HepG2 (cell line): ENCODE data around the gene NOL12. TPM values are rescaled to one million over a fixed set of nuclear protein-coding genes. Genes with fewer than 3 reads are reported as not detected.

Source experiments
- ATAC-seq: fragments of 200-7000 bp; cut with Tn5 transposase; 3 replicates; pipeline ENCODE4 v1.9.1; 2020; ENCODE audit warnings: mild to moderate bottlenecking, moderate library complexity
- BruUV-seq: library from RNA; stranded (reverse); fragments of 400-500 nt; replicated peaks from 2 replicates; lab custom pipeline; 2021; lab: Mats Ljungman, UMichigan
- CTCF ChIA-PET: fragments of 300-600 bp; formaldehyde crosslinking; extraction: SDS; loops from one replicate; lab custom pipeline; 2021; ENCODE audit warnings: low total read pairs, inconsistent platforms, low intra/inter-chr PET ratio; lab: Yijun Ruan, JAX
- POLR2A ChIA-PET: fragments of 350-600 bp; sonication (Branson Sonifier 250); formaldehyde crosslinking; loops from one replicate; lab custom pipeline; 2020; ENCODE audit warnings: antibody characterized with exemption, inconsistent platforms; lab: Yijun Ruan, JAX
- DNase-seq: peaks from one replicate; pipeline ENCODE4 v3.0.0-alpha.2; 2015; ENCODE audit warnings: low spot score
- FAIRE-seq: peaks from 3 replicates; lab custom pipeline; 2011; peaks lifted over from hg19 to GRCh38; lab: Jason Lieb, UNC
- H2AFZ ChIP-seq: one replicate; pipeline ENCODE4 v1.6.1; 2011; ENCODE audit warnings: low read length, inconsistent platforms
- H3K27ac ChIP-seq: fragments of 300-600 bp; 3 replicates; pipeline ENCODE4 v1.8.0; 2011; ENCODE audit warnings: mixed run types, mild to moderate bottlenecking, mixed read lengths, low read length, inconsistent platforms; ENCODE audit not compliant: insufficient read depth; ENCODE audit errors: extremely low read length
- H3K27me3 ChIP-seq, 2 experiments: fragments of 200-600 bp in 1 of 2; 2 replicates in 1 of 2; 3 replicates in 1 of 2; pipeline versions ENCODE4 v1.6.0 to v1.8.0; 2011; ENCODE audit warnings: low read length in 2 of 2, mild to moderate bottlenecking in 2 of 2, moderate library complexity in 2 of 2, inconsistent platforms in 1 of 2; ENCODE audit not compliant: insufficient read depth in 2 of 2, control insufficient read depth in 1 of 2
- H3K36me3 ChIP-seq, 2 experiments: fragments of 200-600 bp in 1 of 2; replicated peaks in 1 of 2; 2 replicates in 1 of 2; 3 replicates in 1 of 2; pipeline versions ENCODE4 v1.5.1 to v1.8.0; 2011; ENCODE audit warnings: low read length in 2 of 2, inconsistent platforms in 1 of 2; ENCODE audit not compliant: insufficient read depth in 2 of 2, control insufficient read depth in 1 of 2
- H3K4me1 ChIP-seq: 2 replicates; pipeline ENCODE4 v1.5.1; 2012; ENCODE audit warnings: low read length, inconsistent platforms; ENCODE audit not compliant: insufficient read depth
- H3K4me2 ChIP-seq: 2 replicates; pipeline ENCODE4 v1.6.0; 2011; ENCODE audit warnings: low read depth, low read length, inconsistent platforms
- H3K4me3 ChIP-seq, 3 experiments: fragments of 200-600 bp in 1 of 3; sonication (generic), shearing (Covaris generic) in 1 of 3; replicated peaks in 1 of 3; 2 replicates each; pipeline ENCODE4 v1.5.1; 2011 to 2016; ENCODE audit warnings: low read length in 3 of 3, inconsistent platforms in 2 of 3, low read depth in 2 of 3, mild to moderate bottlenecking in 2 of 3, control low read depth in 1 of 3, mixed read lengths in 1 of 3; ENCODE audit not compliant: insufficient read depth in 1 of 3
- H3K79me2 ChIP-seq: one replicate; pipeline ENCODE4 v1.6.1; 2011; ENCODE audit warnings: low read length, inconsistent platforms; ENCODE audit not compliant: insufficient read depth
- H3K9ac ChIP-seq: 2 replicates; pipeline ENCODE4 v1.6.0; 2011; ENCODE audit warnings: mild to moderate bottlenecking, low read depth, low read length, inconsistent platforms; ENCODE audit not compliant: insufficient read depth
- H3K9me3 ChIP-seq: 2 replicates; pipeline ENCODE4 v1.5.1; 2012; ENCODE audit warnings: mild to moderate bottlenecking, low read length
- H4K20me1 ChIP-seq: 2 replicates; pipeline ENCODE4 v1.6.0; 2011; ENCODE audit warnings: inconsistent platforms, mild to moderate bottlenecking, low read length, moderate library complexity; ENCODE audit not compliant: insufficient read depth
- CHD4 ChIP-seq: fragments of 200-600 bp; sonication (generic); IDR thresholded peaks from 2 replicates; pipeline ENCODE4 v1.7.0; 2017; ENCODE audit warnings: mild to moderate bottlenecking, low read length, borderline replicate concordance
- FOXJ3 ChIP-seq: sonication (generic); formaldehyde crosslinking; IDR thresholded peaks from 2 replicates; pipeline ENCODE4 v1.4.0; 2020; ENCODE audit warnings: missing genetic modification reagents, mild to moderate bottlenecking, borderline replicate concordance
- MTF2 ChIP-seq: sonication (generic); formaldehyde crosslinking; IDR thresholded peaks from 2 replicates; pipeline ENCODE4 v1.5.0; 2020; ENCODE audit warnings: missing genetic modification reagents, borderline replicate concordance
- SALL2 ChIP-seq: sonication (generic); formaldehyde crosslinking; IDR thresholded peaks from 2 replicates; pipeline ENCODE4 v1.8.1; 2023; ENCODE audit warnings: mild to moderate bottlenecking, missing genetic modification reagents, inconsistent platforms
- ZFP1 ChIP-seq: IDR thresholded peaks from 2 replicates; pipeline ENCODE4 v1.6.1; 2016
- WGBS: methylation state at CpG from one replicate; pipeline ENCODE4 v1.1.6; 2017; ENCODE audit warnings: low lambda C conversion rate; 5-methylcytosine and 5-hydroxymethylcytosine counted together
- in situ Hi-C: cut with HindIII; loops from 2 replicates; pipeline ENCODE4 v1.10.0; 2017; ENCODE audit warnings: low pct_unique_long_range_greater_than_20kb; ENCODE audit not compliant: extremely low pct_ligation_motif_present
- intact Hi-C: fragments of 100-400 bp; cut with micrococcal nuclease; formaldehyde crosslinking; loops from one replicate; pipeline ENCODE4 v1.10.0; 2022; ENCODE audit not compliant: unreplicated experiment
- polyA plus RNA-seq, 8 experiments: library from polyadenylated mRNA; depleted of rRNA in 3 of 8; stranded (reverse) in 7 of 8; unstranded in 1 of 8; fragments of >200 nt; fragmentation: Illumina TruSeq in 4 of 8; extraction: Trizol in 4 of 8; gene quantifications; 2 replicates each; pipeline versions ENCODE4 v1.2.1 to v1.2.3, GENCODE V29; 2011 to 2016; ENCODE audit warnings: low read depth in 4 of 8, missing spikeins in 1 of 8, mixed read lengths in 1 of 8; ENCODE audit not compliant: insufficient read depth in 1 of 8
- total RNA-seq, 5 experiments: library from RNA; depleted of rRNA; stranded (reverse); fragments of >200 nt; fragmentation: Illumina TruSeq; extraction: Trizol; gene quantifications; 2 replicates each; pipeline ENCODE4 v1.2.3, GENCODE V29; 2016; ENCODE audit warnings: low read depth in 1 of 5
- TF ChIP-seq, protein P1 (sequence below), 2 experiments: sonication (generic) in 1 of 2; formaldehyde crosslinking in 1 of 2; IDR thresholded peaks; 2 replicates each; pipeline versions ENCODE4 v1.4.0 to v1.6.1; 2018 to 2020; ENCODE audit warnings: missing genetic modification reagents in 2 of 2, borderline replicate concordance in 1 of 2, low read depth in 1 of 2, mild to moderate bottlenecking in 1 of 2, missing biosample characterization in 1 of 2
- TF ChIP-seq, protein P2 (sequence below): sonication (generic); formaldehyde crosslinking; IDR thresholded peaks from 2 replicates; pipeline ENCODE4 v1.8.1; 2023; ENCODE audit warnings: mild to moderate bottlenecking, missing genetic modification reagents
- TF ChIP-seq, protein P3 (sequence below): sonication (generic); formaldehyde crosslinking; conservative IDR thresholded peaks from 2 replicates; pipeline ENCODE4 v1.8.1; 2023; ENCODE audit warnings: missing genetic modification reagents

The NOL12 gene
- total and polyA plus RNA-seq, 2 of the 13 experiments (the other 11 are each of a cell fraction or from before 2014, with no cell fraction given), result 14.3 to 31.4 TPM

DNA sequence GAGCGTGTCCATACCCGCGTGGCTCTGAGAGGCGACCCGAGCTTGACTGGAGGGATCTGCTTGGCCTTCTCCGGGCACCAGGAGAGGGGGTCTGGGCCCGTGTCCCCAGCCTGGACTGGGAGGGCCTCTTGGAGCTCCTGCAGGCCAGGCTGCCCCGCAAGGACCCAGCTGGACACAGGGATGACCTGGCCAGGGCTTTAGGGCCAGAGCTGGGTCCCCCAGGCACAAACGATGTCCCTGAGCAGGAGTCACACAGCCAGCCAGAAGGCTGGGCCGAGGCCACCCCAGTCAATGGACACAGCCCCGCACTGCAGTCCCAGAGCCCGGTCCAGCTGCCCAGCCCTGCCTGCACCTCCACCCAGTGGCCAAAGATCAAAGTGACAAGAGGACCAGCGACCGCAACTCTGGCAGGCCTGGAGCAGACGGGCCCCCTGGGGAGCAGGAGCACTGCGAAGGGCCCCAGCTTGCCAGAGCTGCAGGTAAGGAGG, 48.9 kb downstream of the NOL12 start:
- intact Hi-C loops (loop anchor here (1.0 to 5.0 kb wide), 2 partner anchors 46 to 53 kb away; no protein-coding TSS in a partner anchor), in situ Hi-C loops (no loop called here)
- peak overlapping the region; percentile 63 for H3K9ac ChIP-seq
- peak overlapping the region; percentile 43 to 61 (median 49); a peak in 4 of 6 replicates for H3K4me3 ChIP-seq
- DNase-seq, result peak; percentile 72
- H3K4me2 ChIP-seq, result peak overlapping the region; percentile 86
- ChIA-PET POLR2A (interaction anchor here (0.8 to 2.9 kb wide), 16 partner anchors 9 to 127 kb away, joined by 3 to 24 read pairs (median 4); partner anchors contain the start of genes ANKRD54, GGA1, NOL12 and PDXP), CTCF (interaction anchor here (0.7 kb wide), 1 partner anchor 111 kb away, joined by 3 read pairs; no protein-coding TSS in a partner anchor)
- H3K36me3 ChIP-seq, result no peaks in the 10 kb centered on the region
- no peaks in the 10 kb centered on the region for H3K27me3 ChIP-seq
- peak; percentile 64 for FAIRE-seq
- peaks cover 79% of the 10 kb centered on the region for H3K4me1 ChIP-seq
- peak overlapping the region; percentile 31 for H3K27ac ChIP-seq
- no peaks in the 10 kb centered on the region for H4K20me1 ChIP-seq
- 15% methylated on average over 5 of the region's 16 CpGs for WGBS
- BruUV-seq, result no TSS peak
- no peaks in the 10 kb centered on the region for H3K79me2 ChIP-seq
- H3K9me3 ChIP-seq, result no peaks in the 10 kb centered on the region
- no peak overlapping the region for H2AFZ ChIP-seq
- peak; percentile 86 for ATAC-seq
- TF ChIP-seq MTF2 (CRISPR knock-in tag) (no peak; the same call in 1 of the 2 replicates), FOXJ3 (CRISPR knock-in tag) (peak; percentile 28; the same call in 1 of the 2 replicates), ZFP1 (0 out of 2 replicates have a peak, but pooled peaks have one; percentile 55), SALL2 (CRISPR knock-in tag) (no peak), CHD4 (no peak)
- TF ChIP-seq, protein P1, sequence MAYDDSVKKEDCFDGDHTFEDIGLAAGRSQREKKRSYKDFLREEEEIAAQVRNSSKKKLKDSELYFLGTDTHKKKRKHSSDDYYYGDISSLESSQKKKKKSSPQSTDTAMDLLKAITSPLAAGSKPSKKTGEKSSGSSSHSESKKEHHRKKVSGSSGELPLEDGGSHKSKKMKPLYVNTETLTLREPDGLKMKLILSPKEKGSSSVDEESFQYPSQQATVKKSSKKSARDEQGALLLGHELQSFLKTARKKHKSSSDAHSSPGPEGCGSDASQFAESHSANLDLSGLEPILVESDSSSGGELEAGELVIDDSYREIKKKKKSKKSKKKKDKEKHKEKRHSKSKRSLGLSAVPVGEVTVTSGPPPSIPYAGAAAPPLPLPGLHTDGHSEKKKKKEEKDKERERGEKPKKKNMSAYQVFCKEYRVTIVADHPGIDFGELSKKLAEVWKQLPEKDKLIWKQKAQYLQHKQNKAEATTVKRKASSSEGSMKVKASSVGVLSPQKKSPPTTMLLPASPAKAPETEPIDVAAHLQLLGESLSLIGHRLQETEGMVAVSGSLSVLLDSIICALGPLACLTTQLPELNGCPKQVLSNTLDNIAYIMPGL (CRISPR knock-in tag; IDR thresholded peaks at IDR 0.05; ENCODE audit: borderline replicate concordance in 1 of 2, low read depth in 1 of 2), result peak; percentile 82 to 88
- TF ChIP-seq, protein P2, sequence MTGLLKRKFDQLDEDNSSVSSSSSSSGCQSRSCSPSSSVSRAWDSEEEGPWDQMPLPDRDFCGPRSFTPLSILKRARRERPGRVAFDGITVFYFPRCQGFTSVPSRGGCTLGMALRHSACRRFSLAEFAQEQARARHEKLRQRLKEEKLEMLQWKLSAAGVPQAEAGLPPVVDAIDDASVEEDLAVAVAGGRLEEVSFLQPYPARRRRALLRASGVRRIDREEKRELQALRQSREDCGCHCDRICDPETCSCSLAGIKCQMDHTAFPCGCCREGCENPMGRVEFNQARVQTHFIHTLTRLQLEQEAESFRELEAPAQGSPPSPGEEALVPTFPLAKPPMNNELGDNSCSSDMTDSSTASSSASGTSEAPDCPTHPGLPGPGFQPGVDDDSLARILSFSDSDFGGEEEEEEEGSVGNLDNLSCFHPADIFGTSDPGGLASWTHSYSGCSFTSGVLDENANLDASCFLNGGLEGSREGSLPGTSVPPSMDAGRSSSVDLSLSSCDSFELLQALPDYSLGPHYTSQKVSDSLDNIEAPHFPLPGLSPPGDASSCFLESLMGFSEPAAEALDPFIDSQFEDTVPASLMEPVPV, result no peak
- TF ChIP-seq, protein P3, sequence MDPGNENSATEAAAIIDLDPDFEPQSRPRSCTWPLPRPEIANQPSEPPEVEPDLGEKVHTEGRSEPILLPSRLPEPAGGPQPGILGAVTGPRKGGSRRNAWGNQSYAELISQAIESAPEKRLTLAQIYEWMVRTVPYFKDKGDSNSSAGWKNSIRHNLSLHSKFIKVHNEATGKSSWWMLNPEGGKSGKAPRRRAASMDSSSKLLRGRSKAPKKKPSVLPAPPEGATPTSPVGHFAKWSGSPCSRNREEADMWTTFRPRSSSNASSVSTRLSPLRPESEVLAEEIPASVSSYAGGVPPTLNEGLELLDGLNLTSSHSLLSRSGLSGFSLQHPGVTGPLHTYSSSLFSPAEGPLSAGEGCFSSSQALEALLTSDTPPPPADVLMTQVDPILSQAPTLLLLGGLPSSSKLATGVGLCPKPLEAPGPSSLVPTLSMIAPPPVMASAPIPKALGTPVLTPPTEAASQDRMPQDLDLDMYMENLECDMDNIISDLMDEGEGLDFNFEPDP (CRISPR knock-in tag), result no peak
